Colon (tissue), 2 donors: ENCODE data around the gene EXOC5.
"Not testable (repeated sequence)": the region's sequence is repeated elsewhere in the genome, so short reads cannot be mapped to it uniquely, and the experiment has no call there.

Experiments used
- FAIRE-seq: peaks from 2 replicates; lab custom pipeline; 2012; peaks lifted over from hg19 to GRCh38; lab: Jason Lieb, UNC
- donor health status: control.
- donor health status: control.

Gene EXOC5

GRCh38 chr14:57268161-57269069 is at the start of gene EXOC5, which contains the start of gene AP5M1:
TSS of gene EXOC5 (minus strand) at chr14:57268905. CDS start at chr14:57268648, 257 bp downstream.
TSS of gene AP5M1 (plus strand) at chr14:57268971. CDS start at chr14:57269315, 344 bp downstream.
- peak; percentile 47 for FAIRE-seq

GRCh38 chr14:57317248-57317833 is 48.6 kb upstream of the EXOC5 start:
- peak; percentile 86 for FAIRE-seq

- no peak for FAIRE-seq
Observed at GRCh38 chr14:57314396-57315089, 45.8 kb upstream of the EXOC5 start.

- FAIRE-seq: no peak
Observed at GRCh38 chr14:57302883-57303282, 34.2 kb upstream of the EXOC5 start.

GRCh38 chr14:57299511-57299910 is 30.8 kb upstream of the EXOC5 start:
- FAIRE-seq: no peak

- no peak for FAIRE-seq
Observed at GRCh38 chr14:57297852-57298251, 29.1 kb upstream of the EXOC5 start.

GRCh38 chr14:57295239-57295638 is 26.5 kb upstream of the EXOC5 start:
- no peak for FAIRE-seq

- no peak for FAIRE-seq
Observed at GRCh38 chr14:57293866-57294837, 25.4 kb upstream of the EXOC5 start.

- FAIRE-seq: no peak
Observed at GRCh38 chr14:57291692-57292647, 23.3 kb upstream of the EXOC5 start.

GRCh38 chr14:57290751-57291150 is 22.0 kb upstream of the EXOC5 start:
- no peak for FAIRE-seq

GRCh38 chr14:57287745-57288144 is 19.0 kb upstream of the EXOC5 start:
- FAIRE-seq: no peak

GRCh38 chr14:57277062-57277461 is 8.4 kb upstream of the EXOC5 start:
- no peak for FAIRE-seq

- FAIRE-seq: no peak
Observed at GRCh38 chr14:57275023-57275664, 6.4 kb upstream of the EXOC5 start.

GRCh38 chr14:57274551-57274950 is 5.8 kb upstream of the EXOC5 start:
- FAIRE-seq: no peak

GRCh38 chr14:57273236-57273635 is 4.5 kb upstream of the EXOC5 start:
- FAIRE-seq: no peak

- FAIRE-seq: no peak
Observed at GRCh38 chr14:57266065-57266464, 2.6 kb downstream of the EXOC5 start.

GRCh38 chr14:57262117-57262516 is 6.6 kb downstream of the EXOC5 start:
- no peak for FAIRE-seq

GRCh38 chr14:57261604-57262003 is 7.1 kb downstream of the EXOC5 start:
- no peak for FAIRE-seq

- no peak for FAIRE-seq
Observed at GRCh38 chr14:57259672-57260071, 9.0 kb downstream of the EXOC5 start.

- not testable (repeated sequence) for FAIRE-seq
Observed at GRCh38 chr14:57258221-57258620, 10.5 kb downstream of the EXOC5 start.
